CD8-positive, alpha-beta memory T cell (primary cell): ENCODE results near the gene AP2M1. TPM values are rescaled to one million over a fixed set of nuclear protein-coding genes. Genes with fewer than 3 reads are reported as not detected.

Experiments used
- CTCF ChIA-PET: fragments of 350-600 bp; sonication (Branson Sonifier 250); formaldehyde crosslinking; loops from one replicate; lab custom pipeline; 2021; ENCODE audit warnings: antibody characterized with exemption; lab: Charles Lee
- POLR2A ChIA-PET: fragments of 350-600 bp; sonication (Branson Sonifier 250); formaldehyde crosslinking; loops from one replicate; lab custom pipeline; 2021; ENCODE audit warnings: antibody characterized with exemption; lab: Charles Lee
- DNase-seq, 5 donors: peaks; one replicate each; pipeline versions ENCODE4 v3.0.0 to v3.0.0-alpha.2; 2020 to 2022; ENCODE audit warnings: mixed read lengths in 1 of 5
- H3K27ac ChIP-seq: one replicate; pipeline ENCODE4 v1.7.0; 2013; ENCODE audit warnings: low read depth, mild to moderate bottlenecking, low read length, moderate library complexity
- H3K27me3 ChIP-seq: 2 replicates; pipeline ENCODE4 v1.7.0; 2013; ENCODE audit warnings: low read length, mild to moderate bottlenecking; ENCODE audit not compliant: insufficient read depth, poor library complexity, severe bottlenecking
- H3K36me3 ChIP-seq: 2 replicates; pipeline ENCODE4 v1.7.0; 2013; ENCODE audit warnings: mild to moderate bottlenecking, low read length, moderate library complexity; ENCODE audit not compliant: insufficient read depth
- H3K4me1 ChIP-seq: 2 replicates; pipeline ENCODE4 v1.7.0; 2013; ENCODE audit warnings: mild to moderate bottlenecking, low read length, moderate library complexity; ENCODE audit not compliant: insufficient read depth
- H3K4me3 ChIP-seq: 2 replicates; pipeline ENCODE4 v1.7.0; 2013; ENCODE audit warnings: mild to moderate bottlenecking, low read length
- H3K9me3 ChIP-seq: 2 replicates; pipeline ENCODE4 v1.7.0; 2013; ENCODE audit warnings: mild to moderate bottlenecking, low read length
- H3K27ac Mint-ChIP-seq, 8 donors: one replicate each; pipeline ENCODE4 v1.8.0; 2020 to 2021; ENCODE audit warnings: mixed read lengths in 8 of 8, mild to moderate bottlenecking in 6 of 8, inconsistent platforms in 3 of 8, moderate library complexity in 3 of 8
- H3K27me3 Mint-ChIP-seq, 2 donors: one replicate each; pipeline ENCODE4 v1.8.0; 2020 to 2021; ENCODE audit warnings: mixed read lengths in 2 of 2, mild to moderate bottlenecking in 1 of 2, moderate library complexity in 1 of 2
- H3K36me3 Mint-ChIP-seq, 3 donors: one replicate each; pipeline ENCODE4 v1.8.0; 2020 to 2021; ENCODE audit warnings: mixed read lengths in 3 of 3, inconsistent platforms in 1 of 3, mild to moderate bottlenecking in 1 of 3
- H3K4me1 Mint-ChIP-seq, 3 donors: one replicate each; pipeline ENCODE4 v1.8.0; 2020 to 2021; ENCODE audit warnings: mixed read lengths in 3 of 3, inconsistent platforms in 1 of 3, mild to moderate bottlenecking in 1 of 3
- H3K4me3 Mint-ChIP-seq, 7 donors: one replicate each; pipeline ENCODE4 v1.8.0; 2020 to 2021; ENCODE audit warnings: mixed read lengths in 7 of 7, mild to moderate bottlenecking in 6 of 7, moderate library complexity in 4 of 7, inconsistent platforms in 2 of 7
- H3K9me3 Mint-ChIP-seq, 5 donors: one replicate each; pipeline ENCODE4 v1.8.0; 2020 to 2022; ENCODE audit warnings: mixed read lengths in 5 of 5, mild to moderate bottlenecking in 3 of 5, moderate library complexity in 2 of 5, inconsistent platforms in 1 of 5
- polyA plus RNA-seq: library from polyadenylated mRNA; unstranded; fragments of 300-500 nt; fragmentation: Illumina TruSeq; gene quantifications from one replicate; pipeline ENCODE4 v1.2.3, GENCODE V29; 2021
- total RNA-seq, 2 experiments: library from RNA; stranded (reverse); gene quantifications; one replicate each; pipeline ENCODE4 v1.2.3, GENCODE V29; 2021

Gene AP2M1
- total and polyA plus RNA-seq, 3 experiments from 2014 or later = 265 to 270 (median 268) TPM

DNA sequence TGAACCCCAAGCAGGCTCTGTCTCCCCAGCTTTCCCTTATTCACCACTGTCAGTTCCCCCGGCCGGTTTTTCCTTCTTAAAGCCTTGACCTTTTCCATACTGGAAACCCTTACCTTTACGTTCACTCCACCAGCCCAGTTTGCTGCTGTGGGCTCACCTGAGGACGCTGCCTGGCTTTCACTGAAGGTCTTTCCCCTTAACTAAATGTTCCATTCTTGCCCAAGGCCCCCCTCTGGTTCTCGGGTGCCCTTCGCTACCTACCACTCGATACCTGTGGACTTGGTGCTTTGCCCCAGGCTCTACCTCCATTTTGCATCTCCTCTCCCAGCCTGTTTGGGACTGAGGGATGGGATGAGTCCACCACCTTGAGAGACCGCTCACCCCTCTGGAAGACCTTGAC, 851 bp downstream of the AP2M1 start:
- peak overlapping the region; percentile 78 to 95 (median 94) for H3K27ac Mint-ChIP-seq
- peak overlapping the region; percentile 90 to 99 (median 95) for H3K4me3 Mint-ChIP-seq
- Histone ChIP-seq H3K4me3 (peak overlapping the region; percentile 88), H3K4me1 (peaks cover 25% of the 10 kb centered on the region), H3K36me3 (peaks cover 26% of the 10 kb centered on the region), H3K27ac (peak overlapping the region; percentile 88), H3K27me3 (no peaks in the 10 kb centered on the region), H3K9me3 (no peaks in the 10 kb centered on the region)
- H3K36me3 Mint-ChIP-seq = peaks cover 0 to 62% (median 13%) of the 10 kb centered on the region in 3 donors
- POLR2A ChIA-PET = interaction anchor here (1.0 to 1.8 kb wide), 4 partner anchors 8 to 41 kb away, joined by 5 to 8 read pairs (median 6); partner anchors contain the start of genes ABCF3 and EIF2B5
- peaks cover 0 to 1% of the 10 kb centered on the region in 2 donors for H3K27me3 Mint-ChIP-seq
- no peak for DNase-seq
- CTCF ChIA-PET = interaction anchor here (2.0 kb wide), 1 partner anchor 52 kb away, joined by 10 read pairs; no protein-coding TSS in a partner anchor
- no peaks in the 10 kb centered on the region for H3K9me3 Mint-ChIP-seq
- peaks cover 32 to 48% (median 44%) of the 10 kb centered on the region in 3 donors for H3K4me1 Mint-ChIP-seq

DNA sequence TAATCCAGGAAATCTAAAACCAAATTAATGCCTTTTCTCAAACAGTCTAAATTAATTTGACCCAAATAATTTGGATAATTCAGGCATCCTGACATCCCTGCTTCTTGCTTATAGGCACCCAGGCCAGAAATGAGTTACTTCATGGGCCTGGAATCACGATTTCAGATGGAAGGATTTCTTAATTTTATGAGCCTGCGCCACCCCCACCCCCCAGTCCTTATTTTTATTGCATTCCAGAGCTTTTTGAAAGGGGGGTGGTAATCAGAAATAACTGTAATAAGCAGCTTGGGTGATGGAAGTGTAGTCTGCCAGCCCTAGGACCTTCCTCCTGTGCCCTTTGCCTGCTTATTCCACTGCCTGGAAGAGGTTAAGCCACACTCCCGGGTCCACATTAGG, 1.3 kb downstream of the AP2M1 start:
- peak overlapping the region; percentile 88 for H3K27ac ChIP-seq
- Mint-ChIP-seq H3K36me3 (peaks cover 0 to 62% (median 17%) of the 10 kb centered on the region in 3 donors), H3K27ac (peak overlapping the region in 7 of 8 donors; percentile 32 to 95 (median 88)), H3K4me1 (peaks cover 32 to 48% (median 44%) of the 10 kb centered on the region in 3 donors), H3K9me3 (no peaks in the 10 kb centered on the region), H3K27me3 (peaks cover 0 to 1% of the 10 kb centered on the region in 2 donors), H3K4me3 (peak overlapping the region; percentile 90 to 99 (median 95))
- peaks cover 25% of the 10 kb centered on the region for H3K4me1 ChIP-seq
- no peaks in the 10 kb centered on the region for H3K27me3 ChIP-seq
- CTCF ChIA-PET = interaction anchor here (1.0 kb wide), 1 partner anchor 74 kb away, joined by 3 read pairs; the partner anchor contains the start of gene EEF1AKMT4
- no peak for DNase-seq
- peaks cover 30% of the 10 kb centered on the region for H3K36me3 ChIP-seq
- H3K4me3 ChIP-seq = peak overlapping the region; percentile 88
- POLR2A ChIA-PET = interaction anchor here (1.0 kb wide), 1 partner anchor 10 kb away, joined by 5 read pairs; the partner anchor contains the start of gene ABCF3
- H3K9me3 ChIP-seq = no peaks in the 10 kb centered on the region

GRCh38 chr3:184176377-184177330, 2.0 kb downstream of the AP2M1 start:
- Histone ChIP-seq H3K4me3 (peak overlapping the region; percentile 88), H3K9me3 (no peaks in the 10 kb centered on the region), H3K36me3 (peaks cover 37% of the 10 kb centered on the region), H3K27me3 (no peaks in the 10 kb centered on the region), H3K4me1 (peaks cover 25% of the 10 kb centered on the region), H3K27ac (peak overlapping the region; percentile 88)
- H3K27ac Mint-ChIP-seq = peak overlapping the region in 6 of 8 donors; percentile 3 to 88 (median 50)
- peaks cover 32 to 48% (median 44%) of the 10 kb centered on the region in 3 donors for H3K4me1 Mint-ChIP-seq
- H3K9me3 Mint-ChIP-seq = no peaks in the 10 kb centered on the region
- H3K4me3 Mint-ChIP-seq = peak overlapping the region; percentile 66 to 97 (median 92)
- no peak for DNase-seq
- POLR2A ChIA-PET = interaction anchor here (1.0 kb wide), 2 partner anchors 9 to 42 kb away, joined by 3 to 5 read pairs; partner anchors contain the start of genes ABCF3 and EIF2B5
- H3K27me3 Mint-ChIP-seq = peaks cover 0 to 1% of the 10 kb centered on the region in 2 donors
- H3K36me3 Mint-ChIP-seq = peaks cover 0 to 62% (median 18%) of the 10 kb centered on the region in 3 donors
- CTCF ChIA-PET = interaction anchor here (1.0 kb wide), 1 partner anchor 73 kb away, joined by 3 read pairs; the partner anchor contains the start of gene EEF1AKMT4

GRCh38 chr3:184177331-184177731, 2.7 kb downstream of the AP2M1 start:
- no peaks in the 10 kb centered on the region for H3K9me3 ChIP-seq
- no peaks in the 10 kb centered on the region for H3K27me3 ChIP-seq
- H3K4me3 Mint-ChIP-seq = peak overlapping the region in 3 of 7 donors; percentile 15 to 96 (median 23)
- no peak for DNase-seq
- peaks cover 25% of the 10 kb centered on the region for H3K4me1 ChIP-seq
- peak overlapping the region in 1 of 8 donors; percentile 48 for H3K27ac Mint-ChIP-seq
- ChIA-PET POLR2A (interaction anchor here (1.0 kb wide), 1 partner anchor 42 kb away, joined by 3 read pairs; the partner anchor contains the start of gene EIF2B5), CTCF (no interaction called here)
- peaks cover 32 to 48% (median 44%) of the 10 kb centered on the region in 3 donors for H3K4me1 Mint-ChIP-seq
- no peak overlapping the region for H3K4me3 ChIP-seq
- H3K9me3 Mint-ChIP-seq = no peaks in the 10 kb centered on the region
- peak overlapping the region; percentile 33 for H3K27ac ChIP-seq
- H3K36me3 Mint-ChIP-seq = peaks cover 0 to 65% (median 20%) of the 10 kb centered on the region in 3 donors
- peaks cover 44% of the 10 kb centered on the region for H3K36me3 ChIP-seq
- H3K27me3 Mint-ChIP-seq = peaks cover 0 to 1% of the 10 kb centered on the region in 2 donors

DNA sequence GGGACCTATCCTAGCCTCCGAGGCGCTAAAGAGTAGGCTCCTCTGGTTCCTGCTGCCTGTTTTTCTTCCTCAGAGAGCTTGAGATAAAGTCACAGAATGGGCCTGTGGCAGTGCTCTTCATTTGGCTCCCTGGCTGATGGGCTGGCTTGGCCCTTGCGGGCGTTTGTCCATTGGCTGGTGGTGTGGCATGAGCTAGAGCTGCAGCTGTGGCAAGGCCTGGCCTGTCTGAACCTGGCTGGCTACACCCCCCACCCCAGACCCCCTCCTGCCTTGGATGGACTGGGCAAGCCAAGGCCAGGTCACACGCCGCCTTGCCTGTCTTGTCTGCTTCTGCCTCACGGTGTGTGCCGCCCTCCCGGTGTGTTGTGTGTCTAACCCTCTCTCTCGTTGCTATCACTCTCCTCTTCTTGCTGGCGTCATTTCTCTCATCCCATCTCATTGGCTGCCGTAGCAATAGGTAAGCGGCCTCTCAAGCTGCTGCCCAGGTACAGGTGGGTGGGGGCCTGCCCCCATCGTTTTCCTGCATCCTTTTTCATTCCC, 3.2 kb downstream of the AP2M1 start:
- no peaks in the 10 kb centered on the region for H3K27me3 ChIP-seq
- H3K4me1 ChIP-seq = peaks cover 25% of the 10 kb centered on the region
- Mint-ChIP-seq H3K9me3 (no peaks in the 10 kb centered on the region), H3K27me3 (peaks cover 0 to 1% of the 10 kb centered on the region in 2 donors), H3K4me3 (peak overlapping the region in 2 of 7 donors; percentile 21 to 90), H3K4me1 (peaks cover 32 to 48% (median 44%) of the 10 kb centered on the region in 3 donors), H3K27ac (peak overlapping the region in 2 of 8 donors; percentile 43 to 45), H3K36me3 (peaks cover 0 to 71% (median 24%) of the 10 kb centered on the region in 3 donors)
- H3K9me3 ChIP-seq = no peaks in the 10 kb centered on the region
- ChIA-PET CTCF (no interaction called here), POLR2A (no interaction called here)
- no peak overlapping the region for H3K4me3 ChIP-seq
- peak overlapping the region; percentile 33 for H3K27ac ChIP-seq
- peaks cover 49% of the 10 kb centered on the region for H3K36me3 ChIP-seq
- DNase-seq = no peak

DNA sequence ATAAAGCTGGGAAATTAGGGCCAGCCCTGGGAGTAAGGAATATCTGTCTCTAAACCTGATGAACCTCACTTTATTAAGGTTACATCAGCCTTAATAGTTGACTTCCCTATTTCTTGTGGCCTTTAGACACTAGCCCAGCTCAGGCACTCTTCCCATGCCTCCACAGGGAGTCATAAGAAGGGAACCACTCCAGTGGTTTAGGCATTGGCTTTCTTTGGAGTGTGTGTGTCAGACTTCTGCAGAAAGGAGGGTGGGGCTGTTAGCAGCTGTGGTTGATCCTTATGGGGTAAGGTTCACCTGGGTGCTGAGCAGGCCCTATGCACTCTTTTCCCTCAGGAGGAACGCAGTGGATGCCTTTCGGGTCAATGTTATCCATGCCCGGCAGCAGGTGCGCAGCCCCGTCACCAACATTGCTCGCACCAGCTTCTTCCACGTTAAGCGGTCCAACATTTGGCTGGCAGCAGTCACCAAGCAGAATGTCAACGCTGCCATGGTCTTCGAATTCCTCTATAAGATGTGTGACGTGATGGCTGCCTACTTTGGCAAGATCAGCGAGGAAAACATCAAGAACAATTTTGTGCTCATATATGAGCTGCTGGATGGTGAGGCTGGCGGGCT, 4.0 kb downstream of the AP2M1 start:
- Mint-ChIP-seq H3K36me3 (peaks cover 0 to 78% (median 27%) of the 10 kb centered on the region in 3 donors), H3K4me1 (peaks cover 32 to 48% (median 44%) of the 10 kb centered on the region in 3 donors), H3K9me3 (no peaks in the 10 kb centered on the region), H3K27ac (peak overlapping the region in 2 of 8 donors; percentile 43 to 45), H3K4me3 (peak overlapping the region in 1 of 7 donors; percentile 90), H3K27me3 (peaks cover 0 to 1% of the 10 kb centered on the region in 2 donors)
- H3K27ac ChIP-seq = no peak overlapping the region
- no peak overlapping the region for H3K4me3 ChIP-seq
- no peaks in the 10 kb centered on the region for H3K27me3 ChIP-seq
- POLR2A ChIA-PET = no interaction called here
- peaks cover 56% of the 10 kb centered on the region for H3K36me3 ChIP-seq
- CTCF ChIA-PET = no interaction called here
- no peaks in the 10 kb centered on the region for H3K9me3 ChIP-seq
- H3K4me1 ChIP-seq = peaks cover 25% of the 10 kb centered on the region
- no peak for DNase-seq

- Histone ChIP-seq H3K4me1 (peaks cover 27% of the 10 kb centered on the region), H3K27ac (no peak overlapping the region), H3K9me3 (no peaks in the 10 kb centered on the region), H3K36me3 (peaks cover 60% of the 10 kb centered on the region), H3K4me3 (no peak overlapping the region), H3K27me3 (no peaks in the 10 kb centered on the region)
- no peak for DNase-seq
- H3K36me3 Mint-ChIP-seq = peaks cover 0 to 85% (median 27%) of the 10 kb centered on the region in 3 donors
- ChIA-PET CTCF (interaction anchor here (1.0 kb wide), 2 partner anchors 59 to 69 kb away, joined by 3 read pairs; partner anchors contain the start of gene EEF1AKMT4), POLR2A (interaction anchor here (0.6 kb wide), 1 partner anchor 76 kb away, joined by 3 read pairs; no protein-coding TSS in a partner anchor)
- H3K9me3 Mint-ChIP-seq = no peaks in the 10 kb centered on the region
- no peak overlapping the region for H3K27ac Mint-ChIP-seq
- no peaks in the 10 kb centered on the region for H3K27me3 Mint-ChIP-seq
- peak overlapping the region in 1 of 7 donors; percentile 90 for H3K4me3 Mint-ChIP-seq
- peaks cover 30 to 44% (median 40%) of the 10 kb centered on the region in 3 donors for H3K4me1 Mint-ChIP-seq
These were observed 5.5 kb downstream of the AP2M1 start for GRCh38 chr3:184180165-184180564.
